Measurements from ENCODE around the gene KCTD5.
"Not testable (repeated sequence)": the region's sequence is repeated elsewhere in the genome, so short reads cannot be mapped to it uniquely, and the experiment has no call there.

The KCTD5 gene

GRCh38 chr16:2682209-2683021 lies at the start of gene KCTD5:
Gene KCTD5, plus strand, starts transcription at chr16:2682523. Its CDS starts 26 bp downstream, at chr16:2682549.
- DNase-seq (ENCODE audit: low read depth in 2 of 2) = peak; percentile 90 to 94

- DNase-seq (ENCODE audit: low read depth in 2 of 2) = peak; percentile 5 to 21
These were observed 43.1 kb upstream of the KCTD5 start for GRCh38 chr16:2639071-2639721.

GRCh38 chr16:2639722-2640072 lies 42.6 kb upstream of the KCTD5 start:
- not testable (repeated sequence) for DNase-seq (ENCODE audit: low read depth in 2 of 2)

- DNase-seq (ENCODE audit: low read depth in 2 of 2) = not testable (repeated sequence)
These were observed 39.8 kb upstream of the KCTD5 start for GRCh38 chr16:2642561-2642960.

GRCh38 chr16:2644754-2645453 lies 37.4 kb upstream of the KCTD5 start:
- not testable (repeated sequence) for DNase-seq (ENCODE audit: low read depth in 2 of 2)

GRCh38 chr16:2651268-2651871 lies 31.0 kb upstream of the KCTD5 start:
- not testable (repeated sequence) for DNase-seq (ENCODE audit: low read depth in 2 of 2)

GRCh38 chr16:2653915-2654314 lies 28.4 kb upstream of the KCTD5 start:
- not testable (repeated sequence) for DNase-seq (ENCODE audit: low read depth in 2 of 2)

- not testable (repeated sequence) for DNase-seq (ENCODE audit: low read depth in 2 of 2)
These were observed 27.4 kb upstream of the KCTD5 start for GRCh38 chr16:2654949-2655348.

GRCh38 chr16:2656985-2657384 lies 25.3 kb upstream of the KCTD5 start:
- no peak for DNase-seq (ENCODE audit: low read depth in 2 of 2)

- DNase-seq (ENCODE audit: low read depth in 2 of 2) = not testable (repeated sequence)
These were observed 24.5 kb upstream of the KCTD5 start for GRCh38 chr16:2657803-2658202.

- DNase-seq (ENCODE audit: low read depth in 2 of 2) = not testable (repeated sequence)
These were observed 22.8 kb upstream of the KCTD5 start for GRCh38 chr16:2659560-2659959.

- not testable (repeated sequence) for DNase-seq (ENCODE audit: low read depth in 2 of 2)
These were observed 22.2 kb upstream of the KCTD5 start for GRCh38 chr16:2660014-2660662.

GRCh38 chr16:2660755-2661373 lies 21.5 kb upstream of the KCTD5 start:
- not testable (repeated sequence) for DNase-seq (ENCODE audit: low read depth in 2 of 2)

GRCh38 chr16:2663553-2664546 lies 18.5 kb upstream of the KCTD5 start:
- DNase-seq (ENCODE audit: low read depth in 2 of 2) = no peak

GRCh38 chr16:2664574-2664982 lies 17.7 kb upstream of the KCTD5 start:
- no peak for DNase-seq (ENCODE audit: low read depth in 2 of 2)

GRCh38 chr16:2666671-2667070 lies 15.7 kb upstream of the KCTD5 start:
- not testable (repeated sequence) for DNase-seq (ENCODE audit: low read depth in 2 of 2)

- DNase-seq (ENCODE audit: low read depth in 2 of 2) = not testable (repeated sequence)
These were observed 12.7 kb upstream of the KCTD5 start for GRCh38 chr16:2669587-2669986.

- peak; percentile 40 for DNase-seq (ENCODE audit: low read depth in 2 of 2)
These were observed 12.3 kb upstream of the KCTD5 start for GRCh38 chr16:2670017-2670416.

- DNase-seq (ENCODE audit: low read depth in 2 of 2) = not testable (repeated sequence)
These were observed 11.1 kb upstream of the KCTD5 start for GRCh38 chr16:2671193-2671592.

GRCh38 chr16:2671741-2672140 lies 10.6 kb upstream of the KCTD5 start:
- DNase-seq (ENCODE audit: low read depth in 2 of 2) = no peak
